MM.1S (cell line): ENCODE results near the gene COPS9.

Source experiments
- DNase-seq: peaks from one replicate; pipeline ENCODE4 v3.0.0-alpha.2; 2015
- H2AFZ ChIP-seq: fragments of 300-600 bp; sonication (generic); 2 replicates; pipeline ENCODE4 v1.6.0; 2016; ENCODE audit warnings: antibody characterized with exemption, low read length
- H3F3A ChIP-seq: fragments of 300-600 bp; sonication (generic); 2 replicates; pipeline ENCODE4 v1.6.1; 2016; ENCODE audit warnings: mild to moderate bottlenecking, antibody characterized with exemption, low read length, moderate library complexity, mixed read lengths; ENCODE audit not compliant: insufficient read depth
- H3K27ac ChIP-seq: fragments of 300-600 bp; sonication (generic); 2 replicates; pipeline ENCODE4 v1.5.1; 2016; ENCODE audit warnings: mild to moderate bottlenecking, low read length
- H3K27me3 ChIP-seq: fragments of 300-600 bp; sonication (generic); replicated peaks from 2 replicates; pipeline ENCODE4 v1.6.0; 2016; ENCODE audit warnings: low read length; ENCODE audit not compliant: insufficient read depth
- H3K36me3 ChIP-seq: fragments of 300-600 bp; sonication (generic); replicated peaks from 2 replicates; pipeline ENCODE4 v1.6.1; 2016; ENCODE audit warnings: mild to moderate bottlenecking, low read length, mixed read lengths; ENCODE audit not compliant: insufficient read depth
- H3K4me1 ChIP-seq: fragments of 300-600 bp; sonication (generic); 2 replicates; pipeline ENCODE4 v1.6.1; 2016; ENCODE audit warnings: low read length, mixed read lengths
- H3K4me2 ChIP-seq: fragments of 300-600 bp; sonication (generic); 2 replicates; pipeline ENCODE4 v1.6.0; 2016; ENCODE audit warnings: low read depth, low read length
- H3K4me3 ChIP-seq: fragments of 300-600 bp; sonication (generic); 2 replicates; pipeline ENCODE4 v1.5.1; 2016; ENCODE audit warnings: low read length, mixed read lengths
- H3K79me2 ChIP-seq: fragments of 300-600 bp; sonication (generic); 2 replicates; pipeline ENCODE4 v1.6.1; 2016; ENCODE audit warnings: mixed run types, low read length, mixed read lengths
- H3K9ac ChIP-seq: fragments of 300-600 bp; sonication (generic); 2 replicates; pipeline ENCODE4 v1.6.1; 2016; ENCODE audit warnings: low read length, mixed read lengths
- H3K9me2 ChIP-seq: fragments of 300-600 bp; sonication (generic); replicated peaks from 2 replicates; pipeline ENCODE4 v1.6.1; 2016; ENCODE audit warnings: mild to moderate bottlenecking, low read length, mixed read lengths; ENCODE audit not compliant: insufficient read depth
- H3K9me3 ChIP-seq: fragments of 300-600 bp; sonication (generic); replicated peaks from 2 replicates; pipeline ENCODE4 v1.6.1; 2016; ENCODE audit warnings: mild to moderate bottlenecking, low read length, mixed read lengths; ENCODE audit not compliant: insufficient read depth
- H4K20me1 ChIP-seq: fragments of 300-600 bp; sonication (generic); 2 replicates; pipeline ENCODE4 v1.6.1; 2016; ENCODE audit warnings: mild to moderate bottlenecking, low read length, moderate library complexity, mixed read lengths; ENCODE audit not compliant: insufficient read depth
- EZH2 ChIP-seq: fragments of 300-600 bp; sonication (generic); optimal IDR thresholded peaks from 2 replicates; pipeline ENCODE3; 2017; ENCODE audit warnings: low read depth, mild to moderate bottlenecking, antibody characterized with exemption, low read length, mixed read lengths
- EZH2phosphoT487 ChIP-seq: fragments of 300-600 bp; sonication (generic); IDR thresholded peaks from 2 replicates; pipeline ENCODE4 v1.6.1; 2018; ENCODE audit warnings: antibody characterized with exemption, low read length
- TF ChIP-seq, protein P1 (sequence below): fragments of 300-600 bp; sonication (generic); IDR thresholded peaks from 2 replicates; pipeline ENCODE4 v1.5.1; 2016; ENCODE audit warnings: antibody characterized with exemption, low read length, mixed read lengths

The COPS9 gene

DNA sequence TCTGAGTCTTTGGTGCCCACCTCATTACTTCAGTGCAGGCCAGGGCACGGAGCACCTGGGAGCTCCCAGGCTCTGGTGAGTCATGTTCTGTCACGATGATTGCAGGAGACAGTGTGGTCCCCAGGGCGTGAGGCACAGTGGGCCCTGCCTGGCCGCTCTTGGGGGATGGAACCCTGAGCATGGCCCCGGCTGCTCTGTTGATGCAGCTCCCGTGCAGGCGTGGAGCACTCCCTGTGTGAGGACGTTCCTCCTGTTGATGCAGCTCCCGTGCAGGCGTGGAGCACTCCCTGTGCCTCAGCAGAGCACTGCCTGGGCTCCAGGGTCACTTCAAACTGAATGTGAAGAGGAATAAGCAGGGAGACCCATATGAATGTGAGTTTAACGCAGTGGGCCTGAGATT, 30.1 kb downstream of the COPS9 start:
- DNase-seq: no peak
- H3K36me3 ChIP-seq: no peaks in the 10 kb centered on the region
- H3K9me2 ChIP-seq: no peaks in the 10 kb centered on the region
- H3K9me3 ChIP-seq: no peaks in the 10 kb centered on the region
- no peaks in the 10 kb centered on the region for H3F3A ChIP-seq
- no peak overlapping the region for H3K9ac ChIP-seq
- TF ChIP-seq EZH2phosphoT487: no peak
- TF ChIP-seq, protein P1, sequence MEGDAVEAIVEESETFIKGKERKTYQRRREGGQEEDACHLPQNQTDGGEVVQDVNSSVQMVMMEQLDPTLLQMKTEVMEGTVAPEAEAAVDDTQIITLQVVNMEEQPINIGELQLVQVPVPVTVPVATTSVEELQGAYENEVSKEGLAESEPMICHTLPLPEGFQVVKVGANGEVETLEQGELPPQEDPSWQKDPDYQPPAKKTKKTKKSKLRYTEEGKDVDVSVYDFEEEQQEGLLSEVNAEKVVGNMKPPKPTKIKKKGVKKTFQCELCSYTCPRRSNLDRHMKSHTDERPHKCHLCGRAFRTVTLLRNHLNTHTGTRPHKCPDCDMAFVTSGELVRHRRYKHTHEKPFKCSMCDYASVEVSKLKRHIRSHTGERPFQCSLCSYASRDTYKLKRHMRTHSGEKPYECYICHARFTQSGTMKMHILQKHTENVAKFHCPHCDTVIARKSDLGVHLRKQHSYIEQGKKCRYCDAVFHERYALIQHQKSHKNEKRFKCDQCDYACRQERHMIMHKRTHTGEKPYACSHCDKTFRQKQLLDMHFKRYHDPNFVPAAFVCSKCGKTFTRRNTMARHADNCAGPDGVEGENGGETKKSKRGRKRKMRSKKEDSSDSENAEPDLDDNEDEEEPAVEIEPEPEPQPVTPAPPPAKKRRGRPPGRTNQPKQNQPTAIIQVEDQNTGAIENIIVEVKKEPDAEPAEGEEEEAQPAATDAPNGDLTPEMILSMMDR: no peak
- no peak for TF ChIP-seq EZH2
- H3K27ac ChIP-seq: no peak overlapping the region
- H3K4me2 ChIP-seq: no peak overlapping the region
- H3K79me2 ChIP-seq: no peaks in the 10 kb centered on the region
- H2AFZ ChIP-seq: no peak overlapping the region
- no peaks in the 10 kb centered on the region for H3K4me1 ChIP-seq
- no peak overlapping the region for H3K4me3 ChIP-seq
- no peaks in the 10 kb centered on the region for H4K20me1 ChIP-seq
- H3K27me3 ChIP-seq: peaks cover 33% of the 10 kb centered on the region

DNA sequence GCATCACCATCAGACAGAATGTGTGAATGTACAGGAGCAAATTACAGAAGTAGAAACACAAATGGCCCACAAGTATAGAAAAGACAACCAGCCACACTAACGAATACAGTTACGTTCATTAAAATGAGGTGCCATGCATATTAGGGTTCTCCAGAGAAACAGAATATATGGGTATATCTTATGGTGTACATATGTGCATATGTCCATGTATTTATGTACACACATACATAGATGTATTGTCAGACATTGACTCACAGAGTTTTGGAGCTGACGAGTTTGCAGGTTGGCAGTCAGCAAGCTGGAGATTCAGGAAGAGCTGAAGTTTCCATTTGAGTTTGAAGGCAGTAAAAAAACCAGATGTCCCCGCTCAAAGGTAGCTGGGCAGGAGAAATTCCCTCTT, 33.0 kb downstream of the COPS9 start:
- H3K27ac ChIP-seq: no peak overlapping the region
- TF ChIP-seq, protein P1: no peak
- TF ChIP-seq EZH2 (no peak), EZH2phosphoT487 (no peak)

DNA sequence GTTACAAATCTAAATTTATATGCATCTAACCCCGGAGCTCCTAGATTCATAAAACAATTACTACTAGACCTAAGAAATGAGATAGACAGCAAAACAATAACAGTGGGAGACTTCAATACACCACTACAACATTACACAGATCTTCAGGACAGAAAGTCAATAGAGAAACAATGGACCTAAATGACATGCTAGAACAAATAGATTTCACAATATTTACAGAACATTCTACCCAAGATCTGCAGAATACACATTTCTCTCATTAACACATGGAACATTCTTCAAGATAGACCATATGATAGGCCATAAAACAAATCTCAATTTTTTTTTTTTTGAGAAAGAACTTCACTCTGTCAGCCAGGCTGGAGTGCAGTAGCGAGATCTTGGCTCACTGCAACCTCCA, 37.8 kb downstream of the COPS9 start:
- H3K9me2 ChIP-seq: no peaks in the 10 kb centered on the region
- no peak for DNase-seq
- H3K4me2 ChIP-seq: no peak overlapping the region
- TF ChIP-seq EZH2: no peak
- TF ChIP-seq, protein P1: no peak
- no peak for TF ChIP-seq EZH2phosphoT487
- H3F3A ChIP-seq: no peaks in the 10 kb centered on the region
- no peaks in the 10 kb centered on the region for H4K20me1 ChIP-seq
- H2AFZ ChIP-seq: no peak overlapping the region
- no peaks in the 10 kb centered on the region for H3K9me3 ChIP-seq
- H3K4me1 ChIP-seq: no peaks in the 10 kb centered on the region
- peaks cover 11% of the 10 kb centered on the region for H3K27me3 ChIP-seq
- H3K4me3 ChIP-seq: no peak overlapping the region
- no peak overlapping the region for H3K27ac ChIP-seq
- no peak overlapping the region for H3K9ac ChIP-seq
- H3K79me2 ChIP-seq: no peaks in the 10 kb centered on the region
- H3K36me3 ChIP-seq: no peaks in the 10 kb centered on the region

More for the DNA sequence above, 33.0 kb downstream of the COPS9 start:
- Histone ChIP-seq H3K9me2 (no peaks in the 10 kb centered on the region), H3K4me2 (no peak overlapping the region), H2AFZ (no peak overlapping the region), H3K36me3 (no peaks in the 10 kb centered on the region), H3K79me2 (no peaks in the 10 kb centered on the region), H4K20me1 (no peaks in the 10 kb centered on the region), H3K9ac (no peak overlapping the region), H3F3A (no peaks in the 10 kb centered on the region), H3K4me1 (no peaks in the 10 kb centered on the region), H3K27me3 (peaks cover 30% of the 10 kb centered on the region), H3K9me3 (no peaks in the 10 kb centered on the region), H3K4me3 (no peak overlapping the region)
- DNase-seq: no peak
